Effector memory CD4-positive, alpha-beta T cell (primary cell): ENCODE measurements around the gene TRUB1.

Experiments
- DNase-seq, 3 donors: peaks; one replicate each; pipeline ENCODE4 v3.0.0-alpha.2; 2020
- H3K27ac ChIP-seq: 2 replicates; pipeline ENCODE4 v1.7.0; 2013; ENCODE audit warnings: mild to moderate bottlenecking, low read length, moderate library complexity; ENCODE audit not compliant: insufficient read depth, poor library complexity, severe bottlenecking
- H3K27me3 ChIP-seq: replicated peaks from 2 replicates; pipeline ENCODE4 v1.7.0; 2013; ENCODE audit warnings: mild to moderate bottlenecking, low read length; ENCODE audit not compliant: insufficient read depth, control insufficient read depth, poor library complexity, severe bottlenecking
- H3K36me3 ChIP-seq: 2 replicates; pipeline ENCODE4 v1.7.0; 2013; ENCODE audit warnings: mild to moderate bottlenecking, low read length, moderate library complexity; ENCODE audit not compliant: control insufficient read depth, insufficient read depth
- H3K4me1 ChIP-seq: 2 replicates; pipeline ENCODE4 v1.7.0; 2013; ENCODE audit warnings: low read length, mild to moderate bottlenecking; ENCODE audit not compliant: control insufficient read depth, insufficient read depth, poor library complexity, severe bottlenecking
- H3K4me3 ChIP-seq: 2 replicates; pipeline ENCODE4 v1.7.0; 2013; ENCODE audit warnings: low read length, low read depth, mild to moderate bottlenecking; ENCODE audit not compliant: insufficient read depth, poor library complexity, severe bottlenecking
- H3K9me3 ChIP-seq: 2 replicates; pipeline ENCODE4 v1.7.0; 2013; ENCODE audit warnings: mild to moderate bottlenecking, low read length, moderate library complexity; ENCODE audit not compliant: control insufficient read depth

Gene TRUB1

GRCh38 chr10:115022733-115023132, 84.7 kb downstream of the TRUB1 start:
- Histone ChIP-seq H3K4me1 (no peaks in the 10 kb centered on the region), H3K27me3 (no peaks in the 10 kb centered on the region), H3K4me3 (no peak overlapping the region), H3K36me3 (no peaks in the 10 kb centered on the region), H3K27ac (no peak overlapping the region), H3K9me3 (no peaks in the 10 kb centered on the region)
- DNase-seq = no peak

- Histone ChIP-seq H3K36me3 (no peaks in the 10 kb centered on the region), H3K9me3 (no peaks in the 10 kb centered on the region)
- no peak for DNase-seq
Measured at GRCh38 chr10:115023715-115024114, 85.7 kb downstream of the TRUB1 start.

GRCh38 chr10:115024371-115024770, 86.4 kb downstream of the TRUB1 start:
- H3K9me3 ChIP-seq = no peaks in the 10 kb centered on the region
- H3K4me3 ChIP-seq = no peak overlapping the region
- no peaks in the 10 kb centered on the region for H3K27me3 ChIP-seq
- no peak overlapping the region for H3K27ac ChIP-seq
- H3K36me3 ChIP-seq = no peaks in the 10 kb centered on the region
- DNase-seq = no peak
- no peaks in the 10 kb centered on the region for H3K4me1 ChIP-seq

More at GRCh38 chr10:115023715-115024114, 85.7 kb downstream of the TRUB1 start:
- H3K4me1 ChIP-seq = no peaks in the 10 kb centered on the region
- no peak overlapping the region for H3K4me3 ChIP-seq
- H3K27me3 ChIP-seq = no peaks in the 10 kb centered on the region
- no peak overlapping the region for H3K27ac ChIP-seq

- Histone ChIP-seq H3K9me3 (no peaks in the 10 kb centered on the region), H3K27me3 (no peaks in the 10 kb centered on the region), H3K36me3 (no peaks in the 10 kb centered on the region), H3K4me3 (no peak overlapping the region), H3K27ac (no peak overlapping the region), H3K4me1 (no peaks in the 10 kb centered on the region)
- no peak for DNase-seq
Measured at GRCh38 chr10:115026056-115026745, 88.2 kb downstream of the TRUB1 start.

- Histone ChIP-seq H3K4me1 (no peaks in the 10 kb centered on the region), H3K27ac (no peak overlapping the region), H3K4me3 (no peak overlapping the region), H3K27me3 (no peaks in the 10 kb centered on the region), H3K36me3 (no peaks in the 10 kb centered on the region), H3K9me3 (no peaks in the 10 kb centered on the region)
- DNase-seq = no peak
Measured at GRCh38 chr10:115026746-115027140, 88.7 kb downstream of the TRUB1 start.
